ENCODE data around the gene ESR1.
"Not testable (repeated sequence)": the region's sequence is repeated elsewhere in the genome, so short reads cannot be mapped to it uniquely, and the experiment has no call there.

The ESR1 gene

DNA sequence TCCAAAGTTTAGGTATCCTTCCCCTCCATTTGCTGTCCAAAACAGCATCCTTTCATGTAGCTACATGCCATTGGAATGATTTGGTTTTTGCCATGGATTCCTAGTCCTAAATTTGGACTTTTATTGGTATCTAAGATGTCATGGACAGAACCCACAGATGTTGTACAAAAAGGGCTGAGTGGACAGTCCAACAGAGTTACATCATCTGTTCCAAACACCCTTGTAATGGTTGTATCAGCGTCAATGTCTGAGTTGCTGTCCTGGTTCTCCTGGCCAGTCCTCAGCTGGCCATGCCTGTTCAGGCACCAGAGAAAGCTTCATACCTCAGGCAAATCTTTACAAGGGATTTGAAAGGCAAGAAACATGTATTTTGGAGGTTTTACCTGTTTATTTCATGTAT, 191.3 kb downstream of the ESR1 start:
- no peak for DNase-seq

DNA sequence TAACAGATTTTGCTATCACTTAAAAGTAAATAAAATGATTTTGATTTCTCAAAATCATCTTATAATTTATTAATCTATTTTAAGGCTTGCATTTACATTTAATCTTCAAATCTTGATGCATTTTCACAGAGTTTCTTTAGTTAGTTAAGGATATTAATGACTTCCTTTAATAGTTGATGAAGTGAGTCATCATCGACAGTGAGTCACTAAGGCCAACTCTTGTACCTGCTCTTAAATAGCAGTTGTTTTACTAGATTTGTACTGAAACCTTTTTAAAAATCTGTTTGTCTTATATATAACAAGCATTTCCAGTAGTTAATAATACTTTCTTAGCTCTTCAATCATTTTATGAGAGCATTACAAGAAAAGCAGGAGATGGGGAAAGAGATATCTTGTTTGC, 191.7 kb downstream of the ESR1 start:
- no peak for DNase-seq

GRCh38 chr6:152001408-152001807, 193.9 kb downstream of the ESR1 start:
- DNase-seq: no peak

- DNase-seq: no peak
Observed at GRCh38 chr6:152002306-152002705, 194.8 kb downstream of the ESR1 start.

DNA sequence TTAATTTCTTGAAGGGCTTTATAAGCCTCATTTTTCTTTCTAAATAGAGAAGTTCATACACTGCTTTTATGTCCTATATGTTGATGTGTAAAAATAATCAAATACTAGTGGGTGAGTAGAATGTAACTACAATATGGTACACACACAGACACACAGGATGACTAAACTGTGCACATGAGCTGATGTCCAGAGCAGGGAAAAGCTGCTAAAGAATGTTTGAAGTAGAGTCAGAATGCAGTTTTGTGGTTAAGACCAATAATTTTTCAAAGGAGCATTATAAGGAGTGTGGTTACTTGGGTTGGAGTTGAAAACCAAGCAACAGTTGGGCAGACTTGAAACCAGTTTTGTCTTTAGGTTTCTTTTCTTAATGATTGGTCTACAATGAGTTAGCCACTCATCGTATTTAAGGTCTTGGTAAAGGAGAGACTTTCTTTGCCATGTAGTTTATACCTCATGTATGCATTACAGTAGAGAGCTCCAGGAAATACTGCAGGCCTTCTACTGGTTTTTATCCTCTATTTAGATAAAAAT, 196.6 kb downstream of the ESR1 start:
- no peak for DNase-seq

DNA sequence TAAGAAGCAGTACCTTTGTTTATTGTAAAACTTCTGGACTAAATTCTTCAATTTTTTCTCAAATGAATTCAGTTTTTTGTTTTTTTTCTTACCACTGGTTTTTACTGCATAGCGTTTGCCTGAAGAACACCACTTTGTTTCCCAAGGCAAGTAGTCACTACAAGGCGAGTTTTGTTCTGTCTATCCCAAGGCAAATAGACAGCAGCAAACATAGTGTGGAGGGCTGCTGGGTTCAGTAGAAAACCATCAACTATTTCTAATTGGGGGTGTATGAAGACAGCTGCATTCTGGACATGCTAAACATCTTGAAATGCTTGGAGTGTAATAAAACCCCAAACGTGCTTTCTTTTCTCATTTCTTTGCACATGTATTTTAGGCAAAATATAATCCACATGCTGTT, 197.4 kb downstream of the ESR1 start:
- DNase-seq: no peak

GRCh38 chr6:152008779-152009178, 201.3 kb downstream of the ESR1 start:
- DNase-seq: no peak

GRCh38 chr6:152012227-152012626, 204.7 kb downstream of the ESR1 start:
- DNase-seq: no peak

DNA sequence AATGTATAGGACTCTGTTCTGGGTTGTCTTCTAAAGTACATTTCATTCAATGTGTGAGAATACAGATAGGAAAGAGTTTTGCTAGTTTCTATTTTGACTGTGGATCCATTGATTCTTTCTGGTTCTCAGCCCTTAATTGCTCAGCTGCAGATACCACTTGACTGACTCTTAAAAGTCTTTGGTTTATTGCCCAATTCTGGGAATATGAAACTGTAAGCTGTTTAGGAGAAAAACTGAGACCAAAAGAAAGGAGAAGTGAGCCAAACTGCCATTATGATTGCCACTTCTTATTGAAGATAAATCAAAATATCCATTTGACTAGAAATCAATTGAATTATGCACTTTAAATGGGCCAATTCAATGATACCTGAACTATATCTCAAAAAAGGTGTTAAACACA, 211.4 kb downstream of the ESR1 start:
- no peak for DNase-seq

DNA sequence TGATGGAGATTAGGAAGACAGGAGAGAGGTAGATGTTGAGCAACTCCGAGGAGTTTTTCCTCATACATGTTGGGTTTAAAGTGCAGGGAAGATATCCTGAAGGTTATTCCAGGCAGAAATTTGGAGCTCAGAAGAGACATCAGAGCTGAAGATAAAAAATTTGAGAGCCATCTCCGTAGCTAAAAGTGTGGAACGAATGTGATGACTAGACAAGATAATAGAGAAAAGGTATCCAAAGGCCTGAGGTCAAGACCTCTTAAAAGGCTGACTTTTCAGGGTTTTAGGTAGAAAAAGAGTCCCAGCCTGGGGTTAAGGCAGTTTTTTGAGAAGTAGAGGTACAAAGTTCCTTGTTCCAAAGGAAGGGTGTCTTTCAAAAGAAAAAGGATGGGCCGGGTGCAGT, 214.8 kb downstream of the ESR1 start:
- DNase-seq: no peak

DNA sequence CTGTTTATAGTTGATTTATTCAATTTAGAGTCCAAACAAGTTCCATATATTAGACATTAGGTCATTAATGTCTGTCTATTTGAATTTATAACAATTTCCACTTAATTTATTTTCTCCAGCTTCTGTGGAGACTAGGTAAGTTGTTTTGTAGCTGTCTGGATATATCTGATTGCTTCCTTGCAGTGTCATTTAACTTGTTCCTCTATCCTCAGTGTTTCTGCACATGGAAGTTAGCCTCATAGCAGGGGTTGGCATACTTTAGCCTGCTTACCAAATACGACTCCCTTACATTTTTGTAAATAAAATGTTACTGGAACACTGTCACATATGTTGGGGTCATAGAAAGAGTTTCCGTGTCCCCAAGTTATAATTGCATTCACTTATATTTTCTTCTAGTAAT, 216.1 kb downstream of the ESR1 start:
- DNase-seq: no peak

DNA sequence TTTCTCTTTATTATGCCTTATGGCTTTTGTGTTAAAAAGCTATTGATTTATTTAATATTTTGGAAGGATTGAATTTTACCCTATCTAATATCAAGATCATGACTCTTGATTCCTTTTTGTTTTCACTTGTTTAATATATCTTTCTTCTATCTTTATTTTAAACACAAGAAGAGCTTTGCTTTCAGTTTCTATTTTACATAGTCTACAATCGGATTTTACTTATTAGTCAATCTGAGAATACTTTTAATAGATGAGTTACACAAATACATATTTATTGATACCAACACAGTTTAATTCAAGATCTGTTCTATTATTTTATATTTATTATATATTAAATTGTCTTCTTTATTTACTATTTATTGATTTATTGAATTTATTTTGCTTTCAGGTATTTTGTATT, 218.8 kb downstream of the ESR1 start:
- no peak for DNase-seq

- not testable (repeated sequence) for DNase-seq
Observed at GRCh38 chr6:152026744-152027143, 219.3 kb downstream of the ESR1 start.

DNA sequence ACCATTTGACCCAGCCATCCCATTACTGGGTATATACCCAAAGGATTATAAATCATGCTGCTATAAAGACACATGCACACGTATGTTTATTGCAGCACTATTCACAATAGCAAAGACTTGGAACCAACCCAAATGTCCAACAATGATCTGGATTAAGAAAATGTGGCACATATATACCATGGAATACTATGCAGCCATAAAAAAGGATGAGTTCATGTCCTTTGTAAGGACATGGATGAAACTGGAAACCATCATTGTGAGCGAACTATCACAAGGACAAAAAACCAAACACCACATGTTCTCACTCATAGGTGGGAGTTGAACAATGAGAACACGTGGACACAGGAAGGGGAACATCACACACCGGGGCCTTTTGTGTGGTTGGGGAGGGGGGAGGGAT, 226.3 kb downstream of the ESR1 start:
- not testable (repeated sequence) for DNase-seq

DNA sequence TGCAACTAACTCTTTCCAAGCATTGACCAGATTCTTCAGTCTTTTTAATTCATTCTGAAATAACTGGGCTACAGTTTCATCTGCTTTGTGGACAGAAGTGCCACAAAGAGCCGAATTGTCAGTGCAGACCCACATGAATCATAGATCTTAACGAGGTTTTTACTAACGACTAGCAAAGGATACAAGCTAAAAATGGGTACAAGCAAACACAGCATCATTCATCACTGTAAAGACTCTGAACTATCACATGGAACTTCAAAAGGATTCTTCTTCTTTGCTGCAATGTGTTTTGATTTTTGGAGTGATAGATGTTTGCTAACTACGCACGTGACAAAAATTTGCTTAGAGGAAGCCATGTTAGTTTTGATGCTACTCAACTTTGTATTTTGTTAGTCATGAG, 227.1 kb downstream of the ESR1 start:
- no peak for DNase-seq

- no peak for DNase-seq
Observed at GRCh38 chr6:152046118-152046517, 238.6 kb downstream of the ESR1 start.

GRCh38 chr6:152048921-152049320, 241.4 kb downstream of the ESR1 start:
- no peak for DNase-seq

DNA sequence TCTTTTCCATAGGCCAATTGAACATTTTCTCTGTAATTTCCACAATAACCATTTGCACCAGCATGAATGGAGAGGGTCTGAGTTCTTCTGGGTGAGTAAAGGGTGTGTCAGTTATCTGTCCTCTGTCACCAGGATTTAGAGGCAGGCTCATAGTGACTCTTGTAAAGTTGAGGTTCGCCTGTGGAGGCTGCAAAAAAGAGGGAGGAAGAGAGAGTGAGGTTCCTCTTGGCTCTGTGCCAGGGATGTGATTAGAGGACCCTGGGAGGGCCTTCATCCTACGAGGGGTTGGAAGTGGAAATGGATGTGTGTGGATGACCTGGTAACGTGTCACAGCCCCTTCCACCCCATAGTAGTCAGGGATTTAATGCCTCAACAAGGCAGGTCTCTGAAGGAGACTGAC, 242.0 kb downstream of the ESR1 start:
- no peak for DNase-seq

DNA sequence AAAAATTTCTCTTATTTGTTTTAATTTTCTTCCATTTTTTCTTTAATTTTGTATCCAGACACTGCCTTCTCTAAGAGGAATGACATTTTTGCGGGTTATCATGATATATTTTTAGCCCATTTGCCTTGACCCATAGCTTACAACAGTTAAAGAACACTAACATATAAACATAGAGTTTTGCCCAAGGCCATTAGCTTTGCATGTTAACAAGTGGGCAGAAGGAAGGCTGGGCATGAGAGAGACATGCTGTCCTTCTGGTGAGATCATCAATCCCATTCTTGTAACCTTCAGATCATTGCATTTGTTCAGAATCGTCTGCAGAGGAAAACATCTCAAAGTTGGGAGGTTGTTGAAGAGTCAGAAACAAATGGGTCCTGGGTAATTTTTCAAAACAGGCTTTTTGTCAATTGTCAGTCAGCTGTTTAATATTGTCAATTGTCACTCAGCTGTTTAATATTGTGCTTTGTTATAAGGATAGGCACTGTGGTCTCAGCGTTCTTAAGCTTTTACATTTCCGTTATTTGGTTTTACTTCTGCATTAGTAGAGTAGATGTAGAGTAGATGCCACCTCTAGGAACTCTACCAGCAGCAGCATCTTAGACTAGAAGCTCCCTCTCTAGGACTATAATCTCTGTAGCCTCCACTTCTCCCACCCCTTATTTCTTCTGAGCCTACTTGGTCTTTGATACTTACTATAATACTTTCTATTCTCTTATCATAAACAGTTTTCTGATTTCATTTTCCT, 243.1 kb downstream of the ESR1 start:
- no peak for DNase-seq

GRCh38 chr6:152052061-152052460, 244.6 kb downstream of the ESR1 start:
- no peak for DNase-seq

- no peak for DNase-seq
Observed at GRCh38 chr6:152053332-152053731, 245.8 kb downstream of the ESR1 start.

- DNase-seq: no peak
Observed at GRCh38 chr6:152054441-152054840, 247.0 kb downstream of the ESR1 start.

- no peak for DNase-seq
Observed at GRCh38 chr6:152055517-152055916, 248.0 kb downstream of the ESR1 start.

GRCh38 chr6:152057832-152058498, 250.5 kb downstream of the ESR1 start:
- no peak for DNase-seq

- no peak for DNase-seq
Observed at GRCh38 chr6:152059909-152060308, 252.4 kb downstream of the ESR1 start.

All from activated CD4-positive, alpha-beta T cell treated with anti-CD3 and anti-CD28 coated beads, Interleukin-2, amount 50 U/mL, for 1 hour (primary cell).